GM10847 (cell line): ENCODE measurements around the gene RHOXF1.
"Not testable (repeated sequence)": the region's sequence is repeated elsewhere in the genome, so short reads cannot be mapped to it uniquely, and the experiment has no call there.

Source experiments
- POLR2A ChIP-seq: IDR thresholded peaks from 2 replicates; pipeline ENCODE4 v1.6.1; 2011; ENCODE audit not compliant: insufficient read length; ENCODE audit errors: extremely low read depth

RHOXF1 gene, protein sequence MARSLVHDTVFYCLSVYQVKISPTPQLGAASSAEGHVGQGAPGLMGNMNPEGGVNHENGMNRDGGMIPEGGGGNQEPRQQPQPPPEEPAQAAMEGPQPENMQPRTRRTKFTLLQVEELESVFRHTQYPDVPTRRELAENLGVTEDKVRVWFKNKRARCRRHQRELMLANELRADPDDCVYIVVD

DNA sequence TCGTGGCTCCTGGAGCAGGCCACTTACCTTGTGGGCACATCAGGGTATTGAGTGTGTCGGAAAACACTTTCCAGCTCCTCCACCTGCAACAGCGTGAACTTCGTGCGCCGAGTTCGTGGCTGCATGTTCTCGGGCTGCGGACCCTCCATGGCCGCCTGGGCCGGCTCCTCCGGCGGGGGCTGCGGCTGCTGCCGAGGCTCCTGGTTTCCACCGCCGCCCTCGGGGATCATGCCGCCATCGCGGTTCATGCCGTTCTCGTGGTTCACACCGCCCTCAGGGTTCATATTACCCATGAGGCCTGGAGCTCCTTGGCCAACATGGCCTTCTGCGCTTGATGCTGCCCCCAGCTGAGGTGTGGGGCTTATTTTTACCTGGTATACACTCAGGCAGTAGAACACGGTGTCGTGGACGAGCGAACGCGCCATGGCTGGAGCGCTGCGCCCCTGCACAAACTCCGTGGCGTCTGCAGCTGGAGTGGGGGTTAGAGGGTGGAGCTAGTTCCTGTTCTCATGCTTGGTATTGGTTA is at the start of gene RHOXF1:
Gene RHOXF1 (minus strand): TSS at position 476 of the 526 bp plus-strand sequence. CDS start 51 bp downstream, at position 425.
- no peak for TF ChIP-seq POLR2A

DNA sequence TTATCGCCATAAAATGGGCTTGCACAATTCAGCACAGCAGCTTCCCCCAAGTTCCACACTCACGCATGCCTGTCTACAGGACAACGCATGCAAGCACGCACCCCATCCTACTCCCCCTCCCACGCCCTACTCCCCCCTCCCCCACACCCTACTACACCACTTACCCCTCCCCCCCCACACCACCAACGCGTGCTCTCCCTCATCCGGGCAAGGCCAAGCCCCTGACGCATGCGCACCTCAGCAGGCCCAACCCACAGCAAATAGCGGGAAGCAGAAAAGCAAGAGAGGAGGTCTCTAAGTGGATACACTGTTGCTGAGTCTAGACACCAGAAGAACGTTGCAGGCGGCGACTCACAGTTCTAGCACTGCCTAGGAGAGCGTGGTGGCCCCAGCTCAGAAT is 42.6 kb upstream of the RHOXF1 start, which contains the start of gene RHOXF2:
Gene RHOXF2 (plus strand): TSS at position 301 of the 400 bp plus-strand sequence. CDS start 138 bp downstream, outside the sequence.
- TF ChIP-seq POLR2A, result not testable (repeated sequence)

DNA sequence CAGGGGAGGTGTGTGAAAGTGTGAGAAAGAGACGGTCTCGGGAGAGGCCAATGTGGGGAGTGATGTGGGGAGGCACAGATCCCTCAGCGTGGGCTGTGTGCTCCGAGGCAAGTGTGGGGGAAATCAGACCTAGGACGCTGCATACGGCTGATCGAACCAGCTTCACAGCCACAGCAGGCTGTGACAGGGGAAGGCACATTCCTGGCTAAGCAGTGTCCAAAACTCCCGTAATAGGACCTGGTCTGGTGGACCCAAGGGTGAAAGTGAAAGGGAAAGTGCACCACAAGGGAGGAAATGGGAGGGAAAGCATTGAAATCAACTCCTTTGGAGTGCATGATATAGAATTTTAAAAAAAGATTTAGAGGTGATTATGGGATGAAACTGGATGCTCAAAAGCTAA is 31.8 kb upstream of the RHOXF1 start:
- TF ChIP-seq POLR2A, result no peak

DNA sequence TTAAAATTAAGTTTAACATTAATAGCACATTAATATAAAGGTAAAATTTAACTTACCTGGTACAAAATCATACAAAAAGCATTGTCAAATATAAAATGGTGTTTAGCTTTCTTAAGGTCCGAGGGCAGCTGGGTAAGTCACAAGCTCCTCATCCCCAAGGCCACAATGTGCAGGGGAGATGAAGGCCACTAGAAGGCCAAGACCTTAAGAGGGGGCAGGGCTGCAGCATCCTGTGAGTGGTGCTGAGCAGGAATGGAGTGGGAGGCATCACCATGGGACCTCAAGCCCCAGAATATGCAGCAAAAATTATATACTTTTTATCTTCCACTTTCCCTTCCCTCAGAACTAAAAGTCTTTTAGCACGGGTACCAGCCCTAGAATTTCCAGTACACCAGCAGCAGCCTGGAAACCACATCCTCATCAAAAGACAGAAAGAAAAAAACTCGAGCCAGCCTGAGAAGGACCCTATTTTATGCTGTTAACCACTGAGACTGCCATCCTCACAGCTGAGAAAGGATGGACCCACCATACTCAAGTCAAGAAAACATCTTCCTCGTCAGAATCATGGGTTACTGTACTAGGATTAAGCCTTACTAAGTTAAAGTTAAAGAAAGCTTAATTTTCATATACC is 29.7 kb upstream of the RHOXF1 start:
- TF ChIP-seq POLR2A, result no peak

DNA sequence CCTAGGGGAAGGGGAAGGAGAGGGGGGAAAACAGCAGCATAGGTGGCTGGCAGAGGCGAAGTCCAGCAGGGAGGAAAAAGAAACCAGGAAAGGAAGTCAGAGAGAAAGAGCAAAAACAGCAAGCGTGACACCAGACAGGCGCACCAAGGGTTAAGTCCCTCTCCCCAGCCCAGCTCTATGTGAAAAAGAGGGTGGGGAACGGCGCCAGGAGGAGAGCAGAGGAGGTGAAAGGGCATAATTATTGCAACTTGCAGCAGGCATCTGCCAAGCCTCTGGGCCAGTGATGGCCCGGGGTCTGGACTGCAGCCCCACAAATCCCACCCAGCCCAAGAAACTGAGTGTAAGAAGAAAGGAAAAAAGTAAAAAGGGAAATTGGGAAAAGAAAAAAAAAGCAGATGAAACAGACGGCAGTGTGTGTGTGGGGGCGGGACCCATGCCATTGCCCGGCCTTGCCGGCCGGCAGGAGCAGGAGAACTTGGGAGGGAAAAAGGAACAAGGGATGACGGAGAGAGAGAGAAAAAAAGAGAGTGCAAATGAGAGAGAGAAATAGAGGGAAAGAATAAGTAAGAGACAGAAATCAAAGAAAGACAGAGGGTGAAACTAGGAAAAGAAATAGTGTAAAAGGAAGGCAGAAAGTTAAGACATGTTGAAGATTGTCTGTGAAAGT is 28.6 kb upstream of the RHOXF1 start:
- no peak for TF ChIP-seq POLR2A

DNA sequence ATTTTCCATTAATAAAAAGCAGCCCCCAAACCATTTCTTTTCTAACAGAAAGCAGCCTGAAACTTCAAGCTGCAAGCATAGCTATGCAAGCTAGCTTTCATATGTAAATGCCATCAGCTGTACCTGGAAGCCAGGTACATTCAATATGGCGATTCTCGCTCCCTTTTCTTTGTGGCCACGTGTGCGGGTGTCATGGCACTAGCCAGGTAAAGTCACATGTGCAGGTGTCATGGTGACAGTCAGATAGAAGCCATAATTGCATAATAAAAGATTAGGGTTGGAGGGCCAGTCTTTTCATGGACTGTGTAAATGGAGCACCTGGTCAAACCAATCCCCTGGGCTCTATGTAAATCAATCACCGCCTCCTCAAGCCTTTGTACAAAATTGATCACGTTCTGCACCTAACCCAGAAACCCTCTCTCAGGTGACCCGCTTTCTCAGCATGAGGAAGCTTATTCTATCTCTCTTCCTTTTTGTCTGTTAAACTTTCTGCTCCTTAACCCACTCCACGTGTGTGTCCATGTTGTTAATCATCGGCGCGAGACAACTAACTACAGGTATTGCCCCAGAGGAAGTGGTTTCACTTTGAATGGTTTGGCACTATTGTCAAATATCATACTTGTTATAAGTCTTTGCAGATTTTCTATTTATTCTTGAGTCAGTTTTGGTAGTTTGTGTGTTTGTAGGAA is 24.7 kb upstream of the RHOXF1 start:
- no peak for TF ChIP-seq POLR2A

DNA sequence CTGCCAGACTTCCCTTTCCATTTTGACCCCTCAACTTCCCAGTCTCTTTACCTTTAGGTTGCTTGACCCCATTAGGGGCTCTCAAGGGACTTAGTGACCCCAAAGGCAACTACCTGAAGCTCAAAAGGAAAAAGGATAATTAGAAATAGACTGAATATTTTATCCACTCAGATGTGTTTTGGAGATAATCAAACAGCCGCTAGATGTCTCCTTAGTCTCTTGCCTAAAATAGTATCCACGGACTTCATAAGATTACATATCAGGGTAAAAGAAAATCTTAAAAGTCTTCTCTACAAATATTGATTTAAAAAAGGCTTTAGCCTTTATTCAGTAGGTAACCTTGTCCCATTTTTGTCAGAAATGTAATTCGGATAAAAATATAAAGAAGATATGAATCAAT is 21.7 kb upstream of the RHOXF1 start:
- TF ChIP-seq POLR2A, result no peak

DNA sequence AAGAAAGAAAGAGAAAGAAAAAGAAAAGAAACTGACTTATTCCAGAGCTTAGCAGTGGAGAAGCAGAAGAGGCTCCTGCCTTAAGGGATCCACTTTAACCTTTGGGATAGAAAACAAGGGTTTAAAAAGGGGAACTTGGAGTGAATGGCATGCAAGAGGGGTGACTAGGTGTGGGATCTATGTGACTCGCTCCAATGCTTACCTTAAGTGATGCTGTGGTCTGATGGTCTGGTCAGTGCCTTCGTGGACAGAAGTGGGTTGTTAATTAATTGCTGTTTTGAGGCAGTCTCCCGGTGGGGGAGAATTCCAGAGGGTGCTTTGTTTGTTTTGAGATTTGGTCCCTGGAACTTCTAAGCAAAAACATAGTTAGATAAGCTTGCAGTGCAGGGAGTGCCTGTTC is 21.1 kb upstream of the RHOXF1 start:
- TF ChIP-seq POLR2A, result no peak

DNA sequence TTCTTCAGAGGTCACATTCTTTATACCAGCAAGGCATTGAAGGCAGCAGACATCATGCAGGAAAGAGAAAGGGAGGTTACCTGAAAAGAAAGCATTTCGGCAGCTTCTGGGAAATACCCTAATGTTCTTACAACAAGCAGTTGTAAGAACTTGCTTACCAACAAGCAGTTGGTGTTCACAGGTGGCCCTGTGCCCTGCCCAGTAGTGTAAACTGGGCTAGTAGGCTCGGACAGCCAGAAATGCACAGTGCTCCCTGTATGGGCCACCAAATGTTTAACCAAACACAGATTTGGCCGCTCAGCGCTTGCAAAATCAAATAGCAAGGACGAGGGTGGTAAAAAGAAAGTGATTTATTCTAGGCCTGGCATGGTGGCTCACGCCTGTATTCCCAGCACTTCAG is 20.4 kb upstream of the RHOXF1 start:
- no peak for TF ChIP-seq POLR2A

DNA sequence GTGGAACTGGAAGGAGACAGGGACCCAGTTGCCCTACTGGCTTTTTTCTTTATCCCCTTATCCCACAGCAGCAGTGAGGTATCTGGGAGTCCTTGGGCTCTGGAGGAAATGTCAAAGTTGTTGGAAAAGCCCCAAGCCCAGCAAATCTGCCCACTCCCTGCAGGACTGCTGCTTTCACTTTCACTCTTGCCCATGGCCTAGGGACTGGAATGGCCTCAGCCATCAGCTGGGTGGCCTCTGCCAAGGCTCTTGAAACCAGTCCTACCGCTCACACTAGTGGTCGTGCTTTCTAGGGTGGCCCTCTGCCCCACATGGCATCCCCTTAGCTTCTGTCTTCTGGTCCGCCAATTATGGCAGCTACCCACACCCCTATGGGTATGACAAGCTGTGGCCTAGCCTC is 9.7 kb upstream of the RHOXF1 start:
- TF ChIP-seq POLR2A, result no peak

DNA sequence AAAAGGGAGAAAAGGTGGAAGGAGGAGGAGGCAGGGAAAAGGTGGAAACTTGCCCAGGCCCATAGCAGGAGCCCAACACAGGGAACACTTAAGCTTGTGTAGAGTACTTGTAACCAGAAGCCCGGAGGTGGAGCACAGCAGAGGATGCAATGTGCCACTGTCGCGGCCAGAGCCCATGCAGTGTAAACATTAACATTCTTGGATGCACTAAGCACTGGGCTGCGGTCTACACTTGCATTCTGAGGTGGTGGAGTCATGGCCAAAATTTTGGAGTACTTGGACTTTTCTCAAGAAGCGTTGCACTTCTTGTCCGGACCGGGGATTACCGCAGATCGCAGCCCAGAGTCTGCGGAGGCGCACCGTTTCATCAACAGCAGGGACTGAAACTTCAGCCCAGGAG is 4.5 kb upstream of the RHOXF1 start:
- no peak for TF ChIP-seq POLR2A

DNA sequence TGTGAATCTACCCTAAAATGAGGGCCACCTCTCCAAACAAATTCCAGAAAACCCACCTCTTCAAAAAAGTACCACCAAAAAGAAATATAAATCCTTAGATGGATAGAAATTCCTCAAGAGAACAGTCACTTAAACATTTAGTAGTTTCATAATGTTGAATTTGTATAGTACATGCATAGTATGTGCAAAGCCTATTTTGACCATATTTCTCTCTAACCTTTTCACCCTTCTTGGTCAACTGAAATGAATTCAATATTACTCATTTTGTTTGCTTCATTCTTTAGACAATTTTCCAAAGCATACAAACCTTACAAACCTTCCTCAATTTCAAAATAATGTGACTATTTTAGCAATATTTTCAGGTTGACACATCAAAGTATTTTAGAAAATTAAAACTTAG is 4.1 kb downstream of the RHOXF1 start:
- no peak for TF ChIP-seq POLR2A

DNA sequence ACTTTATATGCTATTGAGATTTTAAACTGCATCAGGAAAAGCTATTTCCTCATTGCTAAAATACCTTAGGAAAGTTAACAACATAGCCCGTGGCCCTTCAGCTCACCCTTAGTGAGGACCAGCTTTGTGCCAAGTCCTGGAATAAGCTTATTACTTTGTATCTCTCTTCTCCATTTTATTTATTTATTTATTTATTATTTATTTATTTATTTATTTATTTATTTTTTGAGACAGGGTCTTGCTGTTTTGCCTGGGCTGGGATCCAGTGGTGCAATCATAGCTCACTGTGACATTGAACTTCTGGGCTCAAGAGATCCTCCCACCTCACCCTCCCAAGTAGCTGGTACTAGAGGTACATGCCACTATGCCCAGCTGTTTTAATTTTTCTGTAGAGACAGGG is 6.3 kb downstream of the RHOXF1 start:
- TF ChIP-seq POLR2A, result no peak

DNA sequence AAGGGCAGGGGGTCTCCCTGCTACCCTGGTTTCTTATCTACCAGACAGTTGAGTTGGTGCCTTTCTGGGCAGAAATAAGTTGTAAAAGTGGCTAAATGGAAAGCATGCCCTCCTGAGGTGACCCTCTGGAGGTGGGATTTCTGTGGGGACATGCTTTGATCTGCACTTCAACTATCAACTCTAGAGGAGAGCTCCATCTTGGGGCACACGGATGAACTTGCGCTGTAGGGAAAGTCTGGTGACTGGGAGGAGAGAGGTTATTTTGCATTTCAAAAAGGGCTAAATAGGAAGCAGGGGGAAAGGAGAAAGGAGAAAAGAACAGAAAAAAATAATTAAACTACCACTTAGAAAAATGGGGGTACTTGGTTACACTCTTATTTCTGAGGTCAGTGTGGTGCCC is 25.5 kb downstream of the RHOXF1 start:
- TF ChIP-seq POLR2A, result no peak

DNA sequence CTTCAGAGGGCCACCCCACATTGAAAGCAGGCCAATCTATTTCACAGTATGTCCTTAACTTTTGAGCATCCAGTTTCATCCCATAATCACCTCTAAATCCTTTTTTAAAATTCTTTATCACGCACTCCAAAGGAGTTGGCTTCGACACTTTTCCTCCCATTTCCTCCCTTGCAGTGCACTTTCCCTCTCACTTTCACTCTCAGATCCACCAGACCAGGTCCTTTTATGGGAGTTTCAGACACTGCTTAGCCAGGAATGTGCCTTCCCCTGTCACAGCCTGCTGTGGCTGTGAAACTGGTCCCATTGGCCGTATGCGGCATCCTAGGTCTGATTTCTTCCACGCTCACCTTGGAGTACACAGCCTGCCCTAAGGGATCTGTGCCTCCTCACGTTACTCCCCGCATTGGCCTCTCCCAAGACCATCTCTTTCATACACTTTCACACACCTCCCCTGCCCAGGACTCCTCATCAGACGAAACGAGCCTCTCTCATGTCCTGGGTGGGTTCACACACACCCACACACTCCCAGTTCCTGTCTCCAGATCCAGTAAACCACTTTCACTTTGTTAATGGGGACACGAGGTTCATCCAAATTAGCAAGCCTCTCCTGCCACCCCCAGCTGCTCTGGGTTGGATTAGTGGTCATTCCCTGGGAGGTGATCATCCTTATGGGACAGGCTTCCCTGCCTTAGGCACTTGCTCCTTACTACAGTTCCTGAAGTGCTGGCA is 28.3 kb downstream of the RHOXF1 start:
- TF ChIP-seq POLR2A, result no peak
